ENCODE results near the gene VAX1. TPM values are rescaled to one million over a fixed set of nuclear protein-coding genes. Genes with fewer than 3 reads are reported as not detected.

VAX1 gene
- total RNA-seq, 2 experiments from 2014 or later = not detected

DNA sequence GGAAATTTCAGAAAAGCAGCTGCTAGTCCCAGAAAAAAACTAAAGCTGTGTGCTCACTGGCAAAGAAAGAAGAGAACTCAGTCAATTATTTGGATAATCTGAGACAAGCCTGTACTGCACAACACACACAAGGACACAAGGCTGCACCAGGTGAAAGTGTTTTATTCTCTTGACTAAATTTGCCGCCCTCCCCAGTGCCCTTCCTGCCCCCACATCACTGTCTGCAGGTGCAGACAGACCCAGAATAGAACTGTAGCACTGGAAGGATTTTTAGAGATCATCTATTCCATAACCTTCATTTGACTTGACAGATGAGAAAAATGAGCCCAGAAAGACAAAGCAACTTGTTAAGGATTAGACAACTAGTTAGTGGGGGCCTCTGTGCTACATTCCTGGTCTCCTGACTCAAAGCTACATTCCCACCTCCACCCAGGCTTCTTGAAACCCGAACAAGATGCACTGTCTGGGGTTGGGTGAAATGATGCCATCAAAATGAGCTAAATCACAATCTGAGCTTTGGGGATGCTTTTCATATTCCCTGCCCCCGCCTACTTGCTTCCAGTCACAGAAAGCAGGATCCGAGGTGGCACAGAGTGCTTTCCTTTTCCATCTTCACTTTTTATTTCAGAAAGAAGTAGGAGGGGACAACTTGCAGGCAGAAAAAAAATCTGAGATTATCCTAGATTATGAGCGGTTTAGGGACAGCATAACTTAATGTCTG, 5.2 kb upstream of the VAX1 start:
- Mint-ChIP-seq H3K9me3 (peaks cover 4% of the 10 kb centered on the region), H3K4me3 (no peak overlapping the region), H3K27me3 (peaks cover 76% of the 10 kb centered on the region), H3K4me1 (ENCODE audit: low read depth) (peaks cover 4% of the 10 kb centered on the region), H3K36me3 (ENCODE audit: low read depth) (no peaks in the 10 kb centered on the region), H3K27ac (no peak overlapping the region)
- POLR2A ChIA-PET = no interaction called here
- TF ChIP-seq, protein P1, sequence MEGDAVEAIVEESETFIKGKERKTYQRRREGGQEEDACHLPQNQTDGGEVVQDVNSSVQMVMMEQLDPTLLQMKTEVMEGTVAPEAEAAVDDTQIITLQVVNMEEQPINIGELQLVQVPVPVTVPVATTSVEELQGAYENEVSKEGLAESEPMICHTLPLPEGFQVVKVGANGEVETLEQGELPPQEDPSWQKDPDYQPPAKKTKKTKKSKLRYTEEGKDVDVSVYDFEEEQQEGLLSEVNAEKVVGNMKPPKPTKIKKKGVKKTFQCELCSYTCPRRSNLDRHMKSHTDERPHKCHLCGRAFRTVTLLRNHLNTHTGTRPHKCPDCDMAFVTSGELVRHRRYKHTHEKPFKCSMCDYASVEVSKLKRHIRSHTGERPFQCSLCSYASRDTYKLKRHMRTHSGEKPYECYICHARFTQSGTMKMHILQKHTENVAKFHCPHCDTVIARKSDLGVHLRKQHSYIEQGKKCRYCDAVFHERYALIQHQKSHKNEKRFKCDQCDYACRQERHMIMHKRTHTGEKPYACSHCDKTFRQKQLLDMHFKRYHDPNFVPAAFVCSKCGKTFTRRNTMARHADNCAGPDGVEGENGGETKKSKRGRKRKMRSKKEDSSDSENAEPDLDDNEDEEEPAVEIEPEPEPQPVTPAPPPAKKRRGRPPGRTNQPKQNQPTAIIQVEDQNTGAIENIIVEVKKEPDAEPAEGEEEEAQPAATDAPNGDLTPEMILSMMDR (IDR thresholded peaks at IDR 0.05) = no peak
- H3K36me3 ChIP-seq (ENCODE audit: insufficient read depth, low read length) = no peaks in the 10 kb centered on the region
- DNase-seq (no peak), ATAC-seq (ENCODE audit: poor library complexity) (no peak)
- intact Hi-C loops (cut with DNase I, micrococcal nuclease) = no loop called here
- CTCF ChIA-PET = no interaction called here
- no peak overlapping the region for H3K4me3 ChIP-seq (ENCODE audit: low read length)
- no peak overlapping the region for H3K27ac ChIP-seq (ENCODE audit: low read depth in 1 of 2, low read length in 2 of 2)
- H3K27me3 ChIP-seq (ENCODE audit: control insufficient read depth in 1 of 2, insufficient read depth in 2 of 2, low read length in 2 of 2) = peaks cover 31 to 73% of the 10 kb centered on the region in 2 experiments
- no peaks in the 10 kb centered on the region for H3K4me1 ChIP-seq (ENCODE audit: insufficient read depth, low read length)
- peaks cover 0 to 23% of the 10 kb centered on the region in 2 experiments for H3K9me3 ChIP-seq (ENCODE audit: control insufficient read depth in 1 of 2, insufficient read depth in 1 of 2, low read length in 2 of 2)

DNA sequence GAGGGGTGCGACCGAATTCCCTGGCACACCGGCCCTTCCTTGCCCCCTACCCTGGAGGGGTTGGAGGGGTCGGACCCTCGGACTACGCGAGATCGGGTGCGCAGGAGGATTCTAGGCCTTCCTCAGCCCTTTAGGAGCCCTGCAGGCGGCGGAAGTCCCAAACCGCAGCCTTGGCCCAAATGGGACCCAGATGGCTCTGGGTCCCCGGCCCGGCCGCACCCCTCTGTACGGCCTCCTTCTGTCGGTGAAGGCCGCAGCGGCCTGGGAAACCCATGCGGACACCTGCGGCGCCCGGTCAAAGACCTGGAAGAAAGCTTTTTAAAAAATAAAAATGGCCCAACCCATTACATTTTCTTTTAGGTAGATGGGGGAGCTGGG, 2.4 kb upstream of the VAX1 start:
- Mint-ChIP-seq H3K27ac (no peak overlapping the region), H3K4me1 (ENCODE audit: low read depth) (peaks cover 19% of the 10 kb centered on the region), H3K9me3 (peaks cover 4% of the 10 kb centered on the region), H3K27me3 (peaks cover 74% of the 10 kb centered on the region), H3K4me3 (no peak overlapping the region), H3K36me3 (ENCODE audit: low read depth) (no peaks in the 10 kb centered on the region)
- Histone ChIP-seq H3K4me1 (ENCODE audit: insufficient read depth, low read length) (peaks cover 10% of the 10 kb centered on the region), H3K27me3 (ENCODE audit: control insufficient read depth in 1 of 2, insufficient read depth in 2 of 2, low read length in 2 of 2) (peaks cover 48 to 93% of the 10 kb centered on the region in 2 experiments), H3K27ac (ENCODE audit: low read depth in 1 of 2, low read length in 2 of 2) (no peak overlapping the region), H3K36me3 (ENCODE audit: insufficient read depth, low read length) (no peaks in the 10 kb centered on the region), H3K9me3 (ENCODE audit: control insufficient read depth in 1 of 2, insufficient read depth in 1 of 2, low read length in 2 of 2) (peaks cover 0 to 35% of the 10 kb centered on the region in 2 experiments), H3K4me3 (ENCODE audit: low read length) (no peak overlapping the region)
- POLR2A ChIA-PET = no interaction called here
- CTCF ChIA-PET = no interaction called here
- TF ChIP-seq, protein P1 (IDR thresholded peaks at IDR 0.05) = no peak
- DNase-seq (no peak), ATAC-seq (ENCODE audit: poor library complexity) (no peak)
- intact Hi-C loops (cut with DNase I, micrococcal nuclease) = no loop called here

DNA sequence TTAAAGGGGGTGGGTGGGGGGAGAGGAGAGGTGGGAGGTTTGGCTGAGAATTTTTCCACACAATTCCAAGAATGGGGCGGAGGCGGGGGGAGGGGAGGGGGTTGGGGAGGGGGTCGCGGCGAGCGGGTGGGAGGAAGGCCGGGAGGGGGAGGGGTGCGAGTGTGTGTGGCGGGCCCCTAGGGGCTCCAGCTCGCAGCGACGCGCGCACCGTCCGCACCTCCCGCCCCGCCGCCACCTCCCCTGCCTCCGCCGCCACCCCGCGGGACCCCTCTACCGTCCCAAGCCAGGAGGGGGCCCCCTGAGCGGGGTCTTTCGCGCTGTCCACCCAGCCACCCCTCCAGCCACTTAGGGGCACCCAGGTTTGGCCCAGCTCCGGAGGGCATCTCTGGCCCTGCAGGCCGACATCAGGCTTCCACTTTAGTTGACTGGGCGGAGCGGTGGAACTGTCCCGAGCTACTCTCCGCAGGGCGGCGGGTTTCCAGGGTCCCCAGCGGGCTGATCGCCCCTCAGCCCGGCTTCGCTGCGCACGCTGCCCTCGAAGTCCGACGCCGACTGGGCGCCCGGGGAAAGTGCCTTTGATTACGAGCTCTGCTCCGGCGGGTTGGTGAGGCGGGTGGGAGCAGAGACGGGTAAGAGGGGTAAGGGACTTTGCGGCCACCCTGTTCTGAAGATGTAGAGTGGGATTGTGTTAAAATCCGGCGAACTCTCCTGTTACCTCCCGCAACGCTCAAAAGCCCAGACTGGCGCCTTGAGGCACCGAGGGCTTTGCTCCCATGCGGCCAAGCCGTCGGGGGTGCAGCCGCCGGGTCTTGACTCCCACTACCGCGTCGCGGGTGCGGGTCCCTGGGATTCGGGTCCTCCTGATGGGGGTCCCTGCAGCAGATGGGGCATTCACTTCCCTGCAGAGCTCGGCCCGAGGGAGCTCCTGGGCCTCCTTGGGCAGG, 1.8 kb upstream of the VAX1 start:
- Histone ChIP-seq H3K27me3 (ENCODE audit: control insufficient read depth in 1 of 2, insufficient read depth in 2 of 2, low read length in 2 of 2) (peaks cover 55 to 93% of the 10 kb centered on the region in 2 experiments), H3K9me3 (ENCODE audit: control insufficient read depth in 1 of 2, insufficient read depth in 1 of 2, low read length in 2 of 2) (peaks cover 0 to 37% of the 10 kb centered on the region in 2 experiments), H3K4me3 (ENCODE audit: low read length) (no peak overlapping the region), H3K27ac (ENCODE audit: low read depth in 1 of 2, low read length in 2 of 2) (no peak overlapping the region), H3K4me1 (ENCODE audit: insufficient read depth, low read length) (peaks cover 11% of the 10 kb centered on the region), H3K36me3 (ENCODE audit: insufficient read depth, low read length) (no peaks in the 10 kb centered on the region)
- H3K4me3 Mint-ChIP-seq = no peak overlapping the region
- TF ChIP-seq, protein P1 (IDR thresholded peaks at IDR 0.05) = no peak
- ChIA-PET POLR2A (no interaction called here), CTCF (no interaction called here)
- no peaks in the 10 kb centered on the region for H3K36me3 Mint-ChIP-seq (ENCODE audit: low read depth)
- ATAC-seq (ENCODE audit: poor library complexity) (no peak), DNase-seq (no peak)
- H3K4me1 Mint-ChIP-seq (ENCODE audit: low read depth) = peaks cover 26% of the 10 kb centered on the region
- H3K9me3 Mint-ChIP-seq = peaks cover 2% of the 10 kb centered on the region
- intact Hi-C loops (cut with DNase I, micrococcal nuclease) = no loop called here
- H3K27me3 Mint-ChIP-seq = peaks cover 75% of the 10 kb centered on the region
- H3K27ac Mint-ChIP-seq = no peak overlapping the region
